Activated naive CD4-positive, alpha-beta T cell treated with anti-CD3 and anti-CD28 coated beads for 36 hours (primary cell): ENCODE results near the gene ADGRD1. TPM values are rescaled to one million over a fixed set of nuclear protein-coding genes. Genes with fewer than 3 reads are reported as not detected.
A peak's percentile ranks its signal among the peaks of the same experiment; 100 is the strongest.
"Not testable (repeated sequence)": the region's sequence is repeated elsewhere in the genome, so short reads cannot be mapped to it uniquely, and the experiment has no call there.

Experiments used
- CTCF ChIA-PET: fragments of 350-600 bp; sonication (Branson Sonifier 250); formaldehyde crosslinking; loops from one replicate; lab custom pipeline; 2021; ENCODE audit warnings: antibody characterized with exemption; lab: Charles Lee
- DNase-seq: peaks from one replicate; pipeline ENCODE4 v3.0.0-alpha.2; 2020
- H3K27ac Mint-ChIP-seq: one replicate; pipeline ENCODE4 v1.8.0; 2021; ENCODE audit warnings: mild to moderate bottlenecking, mixed read lengths
- H3K27me3 Mint-ChIP-seq: one replicate; pipeline ENCODE4 v1.8.0; 2021; ENCODE audit warnings: low read depth, mixed read lengths
- H3K36me3 Mint-ChIP-seq: one replicate; pipeline ENCODE4 v1.8.0; 2021; ENCODE audit warnings: low read depth, mixed read lengths
- H3K4me1 Mint-ChIP-seq: one replicate; pipeline ENCODE4 v1.8.0; 2021; ENCODE audit warnings: low read depth, mixed read lengths
- H3K4me3 Mint-ChIP-seq: one replicate; pipeline ENCODE4 v1.8.0; 2021; ENCODE audit warnings: mild to moderate bottlenecking, moderate library complexity, mixed read lengths
- H3K9me3 Mint-ChIP-seq: one replicate; pipeline ENCODE4 v1.8.0; 2021; ENCODE audit warnings: mixed read lengths
- intact Hi-C: fragments of 100-400 bp; cut with micrococcal nuclease; formaldehyde crosslinking; loops from one replicate; pipeline ENCODE4 v1.15.1; 2023
- total RNA-seq, 2 experiments: library from RNA; stranded (reverse); gene quantifications; one replicate each; pipeline ENCODE4 v1.2.3, GENCODE V29; 2021

The ADGRD1 gene
- total RNA-seq: not detected

DNA sequence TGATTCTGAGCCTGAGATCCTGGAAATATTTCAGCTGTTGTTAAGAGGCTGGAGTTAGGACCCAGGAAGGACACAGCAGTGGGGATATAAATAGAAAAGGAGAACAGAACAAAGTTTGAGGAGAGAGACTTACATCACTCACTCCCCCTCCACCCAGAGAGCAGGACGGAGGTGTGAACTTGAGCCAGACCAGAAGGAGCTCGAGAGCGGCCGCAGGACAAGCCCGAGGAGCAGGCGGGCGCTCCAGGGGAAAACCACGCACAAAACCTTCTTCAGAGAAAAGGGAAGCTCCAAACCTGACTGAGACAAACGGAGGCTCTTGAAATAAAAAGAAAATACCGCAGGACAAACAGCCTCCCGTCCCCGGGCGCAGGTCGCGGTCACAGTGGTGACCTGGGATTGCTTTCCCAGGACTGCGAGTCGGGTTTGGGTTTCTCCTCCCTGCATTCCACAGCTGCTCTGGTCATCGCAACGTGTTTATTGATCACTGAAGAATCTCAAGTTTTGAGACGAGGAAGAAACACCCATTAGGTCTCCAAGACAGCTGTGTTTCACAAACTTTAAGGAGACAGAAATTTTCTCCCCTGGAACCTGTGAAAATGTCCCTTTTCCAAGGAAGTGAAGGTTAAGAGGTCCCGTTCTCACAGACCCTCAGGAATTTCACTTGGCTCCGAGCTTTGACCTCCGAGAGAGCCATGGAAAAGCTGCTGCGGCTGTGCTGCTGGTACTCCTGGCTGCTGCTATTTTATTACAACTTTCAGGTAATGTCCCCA, at the start of gene ADGRD1:
Gene ADGRD1, plus strand, starts transcription at position 137 of the 773 bp plus-strand sequence. Its CDS starts 559 bp downstream, at position 696.
- H3K27ac Mint-ChIP-seq: no peak within 1 kb of the TSS
- intact Hi-C loops: no loop called here
- DNase-seq: no peak
- CTCF ChIA-PET: interaction anchor here (0.6 kb wide), 1 partner anchor 26 kb away, joined by 3 read pairs; no protein-coding TSS in a partner anchor
- H3K27me3 Mint-ChIP-seq: peaks cover 33% of the 10 kb centered on the region
- H3K4me3 Mint-ChIP-seq: no peak within 1 kb of the TSS
- no peaks in the 10 kb centered on the region for H3K36me3 Mint-ChIP-seq
- no peaks in the 10 kb centered on the region for H3K9me3 Mint-ChIP-seq
- peaks cover 3% of the 10 kb centered on the region for H3K4me1 Mint-ChIP-seq

DNA sequence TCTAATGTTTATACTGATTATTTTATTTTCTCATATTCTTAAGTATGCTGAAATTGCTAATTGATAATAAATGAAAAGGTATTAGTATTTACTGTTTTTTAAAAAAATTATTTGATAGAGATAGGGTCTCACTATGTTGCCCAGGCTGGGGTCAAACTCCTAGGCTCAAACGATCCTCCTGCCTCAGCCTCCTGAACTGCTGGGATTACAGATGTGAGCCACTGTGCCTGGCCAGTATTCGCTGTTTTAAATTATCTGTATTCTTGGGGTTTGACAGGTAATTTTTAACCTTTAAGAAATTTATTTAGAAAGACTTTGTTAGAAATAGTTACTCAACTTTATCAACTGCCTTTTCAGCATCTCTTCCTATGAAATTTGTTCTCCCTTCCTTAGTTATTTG, 49.6 kb upstream of the ADGRD1 start:
- no peaks in the 10 kb centered on the region for H3K9me3 Mint-ChIP-seq
- no peak overlapping the region for H3K4me3 Mint-ChIP-seq
- intact Hi-C loops: no loop called here
- no peaks in the 10 kb centered on the region for H3K36me3 Mint-ChIP-seq
- DNase-seq: no peak
- CTCF ChIA-PET: no interaction called here
- peaks cover 3% of the 10 kb centered on the region for H3K27me3 Mint-ChIP-seq
- H3K27ac Mint-ChIP-seq: no peak overlapping the region
- no peaks in the 10 kb centered on the region for H3K4me1 Mint-ChIP-seq

DNA sequence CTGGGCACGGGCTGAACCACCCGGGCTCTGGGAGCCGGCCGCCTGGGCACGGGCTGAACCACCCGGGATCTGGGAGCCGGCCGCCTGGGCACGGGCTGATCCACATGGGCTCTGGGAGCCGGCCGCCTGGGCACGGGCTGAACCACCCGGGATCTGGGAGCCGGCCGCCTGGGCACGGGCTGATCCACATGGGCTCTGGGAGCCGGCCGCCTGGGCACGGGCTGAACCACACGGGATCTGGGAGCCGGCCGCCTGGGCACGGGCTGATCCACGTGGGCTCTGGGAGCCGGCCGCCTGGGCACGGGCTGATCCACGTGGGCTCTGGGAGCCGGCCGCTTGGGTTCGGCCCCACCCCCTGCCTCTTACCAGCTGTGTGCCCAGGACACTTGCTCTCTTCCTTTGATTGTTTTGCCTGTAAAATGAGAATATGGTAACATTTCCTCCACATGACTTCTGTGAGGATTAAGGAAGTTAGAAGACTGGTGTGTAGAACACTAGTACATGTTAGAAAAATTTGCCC, 48.7 kb upstream of the ADGRD1 start:
- H3K4me1 Mint-ChIP-seq, H3K36me3 Mint-ChIP-seq, DNase-seq, intact Hi-C loops, H3K9me3 Mint-ChIP-seq, H3K27me3 Mint-ChIP-seq, H3K4me3 Mint-ChIP-seq, H3K27ac Mint-ChIP-seq: not testable (repeated sequence)
- CTCF ChIA-PET: interaction anchor here (0.6 kb wide), 1 partner anchor 13 kb away, joined by 3 read pairs; no protein-coding TSS in a partner anchor

DNA sequence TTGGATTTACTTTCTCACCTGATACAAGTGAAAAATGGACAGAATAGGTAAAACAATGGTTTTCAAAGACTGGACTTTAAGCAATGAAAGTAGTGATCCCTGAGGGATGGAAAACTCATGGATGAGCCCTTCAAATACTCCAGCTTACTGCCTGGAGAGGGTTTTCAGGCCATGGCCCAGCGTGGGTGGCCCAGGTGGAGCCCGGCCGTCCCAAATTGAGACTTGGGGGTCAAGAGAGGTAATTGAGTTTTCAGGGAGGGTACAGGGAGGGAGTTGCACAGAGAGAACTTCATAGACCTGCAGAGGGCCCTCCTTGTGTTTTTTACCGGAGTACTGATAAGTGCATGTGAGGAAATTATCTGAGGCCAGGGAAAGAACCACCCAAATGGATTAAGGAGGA, 44.6 kb upstream of the ADGRD1 start:
- no peak for DNase-seq
- CTCF ChIA-PET: no interaction called here
- Mint-ChIP-seq H3K27ac (no peak overlapping the region), H3K4me3 (no peak overlapping the region), H3K9me3 (peaks cover 16% of the 10 kb centered on the region), H3K4me1 (no peaks in the 10 kb centered on the region), H3K36me3 (peaks cover 4% of the 10 kb centered on the region), H3K27me3 (peaks cover 16% of the 10 kb centered on the region)
- intact Hi-C loops: no loop called here

DNA sequence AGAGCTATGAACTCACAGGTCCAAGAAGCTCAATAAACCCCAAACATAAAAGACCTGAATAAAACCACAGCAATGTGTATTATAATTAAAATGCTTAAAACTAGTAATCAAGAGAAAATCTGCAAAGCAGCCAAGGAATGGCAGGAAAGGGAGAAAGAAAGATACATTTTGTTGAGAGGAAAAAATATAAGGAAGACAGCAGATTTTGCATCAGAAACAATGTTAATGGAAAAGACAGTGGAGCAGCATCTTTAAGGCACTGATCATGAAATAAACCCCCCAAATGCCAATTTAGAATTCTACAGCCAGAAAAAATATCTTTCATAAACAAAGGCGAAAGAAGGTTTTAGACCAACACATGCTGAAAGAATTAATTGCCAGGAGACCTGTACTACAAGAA, 42.5 kb upstream of the ADGRD1 start:
- DNase-seq: no peak
- peaks cover 28% of the 10 kb centered on the region for H3K27me3 Mint-ChIP-seq
- CTCF ChIA-PET: no interaction called here
- peaks cover 16% of the 10 kb centered on the region for H3K9me3 Mint-ChIP-seq
- peaks cover 4% of the 10 kb centered on the region for H3K36me3 Mint-ChIP-seq
- no peak overlapping the region for H3K27ac Mint-ChIP-seq
- H3K4me3 Mint-ChIP-seq: no peak overlapping the region
- intact Hi-C loops: no loop called here
- no peaks in the 10 kb centered on the region for H3K4me1 Mint-ChIP-seq

DNA sequence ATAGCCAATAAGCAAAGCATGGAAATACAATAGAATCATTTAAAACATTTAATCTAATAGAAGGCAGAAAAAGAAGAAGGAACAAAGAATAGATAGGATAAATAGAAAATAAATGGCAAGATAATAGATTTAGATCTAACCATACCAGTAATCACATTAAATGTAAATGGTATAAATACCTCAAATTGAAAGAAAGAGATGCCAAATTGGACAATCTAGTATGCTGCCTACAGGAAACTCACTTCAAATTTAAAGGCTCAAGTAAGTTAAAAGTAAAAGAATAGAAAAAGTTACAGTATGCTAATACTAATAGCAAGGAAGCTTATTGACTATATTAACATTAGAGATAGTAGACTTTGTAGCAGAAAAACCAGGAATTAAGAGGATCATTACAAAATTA, 41.8 kb upstream of the ADGRD1 start:
- DNase-seq: no peak
- no peak overlapping the region for H3K4me3 Mint-ChIP-seq
- intact Hi-C loops: no loop called here
- H3K27ac Mint-ChIP-seq: no peak overlapping the region
- peaks cover 35% of the 10 kb centered on the region for H3K27me3 Mint-ChIP-seq
- no peaks in the 10 kb centered on the region for H3K4me1 Mint-ChIP-seq
- H3K36me3 Mint-ChIP-seq: peaks cover 4% of the 10 kb centered on the region
- CTCF ChIA-PET: no interaction called here
- H3K9me3 Mint-ChIP-seq: peaks cover 16% of the 10 kb centered on the region

DNA sequence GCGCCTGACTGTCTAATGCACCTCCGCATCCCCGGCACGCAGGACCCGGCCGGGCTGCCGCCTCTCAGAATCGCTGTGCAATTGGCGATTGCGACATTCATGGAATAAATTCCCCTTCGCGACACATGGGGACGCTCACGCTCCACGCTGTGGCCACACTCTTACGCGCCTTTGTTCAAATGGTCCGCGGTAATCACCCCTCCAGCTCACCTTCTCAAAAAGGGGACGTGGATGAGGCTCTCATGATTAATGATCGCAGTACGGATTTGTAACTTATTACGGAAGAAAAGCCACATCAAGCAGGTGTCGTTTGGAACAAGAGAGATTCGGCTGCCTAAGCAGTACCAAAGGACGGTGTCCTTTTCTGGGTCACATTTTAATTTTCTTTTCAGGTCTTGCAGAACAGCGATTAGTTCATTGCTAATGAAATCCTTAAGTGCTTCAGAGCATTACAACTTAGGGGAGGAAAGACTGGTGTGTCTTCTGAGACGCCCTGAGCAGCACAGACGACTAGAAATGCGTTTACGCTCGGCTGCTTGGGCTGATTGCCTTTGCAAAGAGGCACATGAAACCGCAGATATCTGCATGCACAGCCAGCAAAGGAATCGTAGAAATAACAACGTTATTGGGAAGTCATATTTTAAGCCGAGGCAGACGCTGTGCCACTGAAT, 37.3 kb upstream of the ADGRD1 start:
- CTCF ChIA-PET: interaction anchor here (0.6 kb wide), 1 partner anchor 189 kb away, joined by 3 read pairs; no protein-coding TSS in a partner anchor

DNA sequence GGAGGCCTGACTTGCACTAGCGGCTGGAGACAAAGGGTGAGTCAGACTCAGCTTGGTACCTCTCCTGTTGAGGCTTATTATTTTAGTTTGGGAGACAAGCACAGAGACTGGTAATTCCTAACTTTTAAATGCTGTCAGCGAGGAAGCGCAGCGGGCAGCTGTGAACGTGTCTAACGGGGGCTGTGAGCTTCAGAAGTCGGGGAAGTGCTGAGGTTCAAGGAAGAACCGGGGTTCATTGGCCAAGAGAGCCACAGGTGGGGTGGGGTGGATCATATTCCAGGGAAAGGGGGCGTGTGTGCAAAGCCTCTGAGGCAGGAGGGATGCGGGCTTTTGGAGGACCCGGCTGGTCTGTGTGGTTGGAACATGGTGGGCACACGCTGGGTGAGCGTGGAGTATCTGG, 36.1 kb upstream of the ADGRD1 start:
- no peaks in the 10 kb centered on the region for H3K4me1 Mint-ChIP-seq
- peaks cover 61% of the 10 kb centered on the region for H3K27me3 Mint-ChIP-seq
- H3K36me3 Mint-ChIP-seq: no peaks in the 10 kb centered on the region
- no peak overlapping the region for H3K4me3 Mint-ChIP-seq
- no peak overlapping the region for H3K27ac Mint-ChIP-seq
- H3K9me3 Mint-ChIP-seq: peaks cover 6% of the 10 kb centered on the region
- CTCF ChIA-PET: interaction anchor here (0.7 to 1.2 kb wide), 3 partner anchors 12 to 188 kb away, joined by 3 to 5 read pairs (median 3); no protein-coding TSS in a partner anchor
- no peak for DNase-seq
- intact Hi-C loops: no loop called here

More for the DNA sequence above, 37.3 kb upstream of the ADGRD1 start:
- Mint-ChIP-seq H3K27me3 (peaks cover 57% of the 10 kb centered on the region), H3K9me3 (peaks cover 13% of the 10 kb centered on the region), H3K4me1 (no peaks in the 10 kb centered on the region), H3K4me3 (no peak overlapping the region), H3K36me3 (no peaks in the 10 kb centered on the region), H3K27ac (no peak overlapping the region)
- DNase-seq: peak; percentile 48
- intact Hi-C loops: no loop called here

DNA sequence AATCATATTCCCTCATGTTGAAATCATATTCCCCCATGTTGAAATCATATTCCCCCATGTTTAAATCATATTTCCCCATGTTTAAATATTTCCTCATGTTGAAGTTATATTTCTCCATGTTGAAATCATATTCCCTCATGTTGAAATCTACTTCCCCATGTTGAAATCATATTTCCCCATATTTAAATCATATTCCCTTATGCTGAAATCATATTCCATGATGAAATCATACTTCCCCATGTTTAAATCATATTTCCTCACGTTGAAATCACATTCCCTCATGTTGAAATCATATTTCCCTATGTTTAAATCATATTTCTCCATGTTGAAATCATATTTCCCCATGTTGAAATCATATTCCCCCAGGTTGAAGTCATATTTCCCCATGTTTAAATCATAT, 34.6 kb upstream of the ADGRD1 start:
- DNase-seq: no peak
- Mint-ChIP-seq H3K4me3 (no peak overlapping the region), H3K36me3 (no peaks in the 10 kb centered on the region), H3K27me3 (peaks cover 58% of the 10 kb centered on the region), H3K4me1 (no peaks in the 10 kb centered on the region), H3K27ac (no peak overlapping the region), H3K9me3 (peaks cover 6% of the 10 kb centered on the region)
- intact Hi-C loops: no loop called here
- CTCF ChIA-PET: no interaction called here

DNA sequence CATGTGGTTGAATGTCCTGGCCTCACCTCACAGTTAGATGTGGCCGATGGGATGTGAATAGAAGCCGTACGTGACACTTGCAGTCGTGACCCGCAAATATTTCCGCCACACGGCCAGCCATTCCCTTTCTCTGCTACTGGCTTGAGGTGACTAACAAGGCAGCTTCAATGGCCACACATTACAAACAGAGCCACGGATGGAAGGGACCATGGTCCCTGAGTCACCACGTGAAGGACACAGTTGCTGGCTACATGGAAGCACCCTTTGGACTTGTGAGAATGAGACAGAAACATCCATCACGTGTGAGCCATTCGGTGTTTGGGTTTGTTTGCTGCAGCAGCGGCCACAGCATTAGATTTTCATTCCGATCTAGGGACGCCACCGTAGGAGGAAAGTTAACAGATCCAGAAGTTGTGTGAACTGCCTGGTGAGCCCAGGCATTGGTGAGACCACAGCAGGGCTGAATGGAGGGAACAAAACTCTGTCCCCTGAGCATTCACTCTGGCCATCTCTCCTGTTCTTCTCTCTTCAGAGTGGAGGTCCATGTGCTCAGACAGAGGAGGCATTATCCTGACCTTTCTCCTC, 33.5 kb upstream of the ADGRD1 start:
- H3K36me3 Mint-ChIP-seq: no peaks in the 10 kb centered on the region
- no peaks in the 10 kb centered on the region for H3K4me1 Mint-ChIP-seq

DNA sequence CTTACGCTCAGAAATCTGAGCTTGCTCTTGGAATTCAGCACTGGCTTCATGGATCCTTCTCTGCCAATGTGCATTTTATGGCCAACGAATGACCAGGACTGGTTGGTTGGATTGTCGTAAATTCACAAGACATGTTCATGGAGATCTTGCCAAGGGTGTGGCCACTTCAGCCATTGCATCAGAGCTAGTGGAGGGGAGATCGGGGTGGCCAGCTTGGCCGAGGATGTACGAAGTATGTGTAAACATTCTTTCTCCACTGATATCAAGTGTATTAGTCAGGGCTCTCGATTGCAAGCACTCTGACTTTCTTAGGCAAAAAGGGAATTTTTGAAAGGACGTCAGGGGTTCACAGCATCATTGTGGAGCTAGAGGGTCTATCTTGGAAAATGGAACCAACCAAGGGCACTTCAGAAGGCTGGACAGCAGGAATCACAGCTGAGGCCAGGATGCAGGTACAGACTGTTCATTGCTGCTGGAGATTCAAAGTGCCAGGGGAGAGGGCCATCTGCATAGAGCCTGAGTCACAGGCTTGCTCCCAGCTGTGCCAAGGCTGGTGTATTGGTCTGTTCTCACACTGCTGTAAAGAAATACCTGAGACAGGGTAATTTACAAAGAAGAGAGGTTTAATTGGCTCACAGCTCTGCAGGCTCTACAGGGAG, 32.9 kb upstream of the ADGRD1 start:
- Mint-ChIP-seq H3K27ac (no peak overlapping the region), H3K4me1 (no peaks in the 10 kb centered on the region), H3K9me3 (peaks cover 6% of the 10 kb centered on the region), H3K27me3 (peaks cover 53% of the 10 kb centered on the region), H3K36me3 (no peaks in the 10 kb centered on the region), H3K4me3 (no peak overlapping the region)
- no peak for DNase-seq
- intact Hi-C loops: no loop called here
- CTCF ChIA-PET: no interaction called here

More for the DNA sequence above, 33.5 kb upstream of the ADGRD1 start:
- Mint-ChIP-seq H3K4me3 (no peak overlapping the region), H3K27ac (no peak overlapping the region), H3K27me3 (peaks cover 53% of the 10 kb centered on the region), H3K9me3 (peaks cover 6% of the 10 kb centered on the region)
- CTCF ChIA-PET: no interaction called here
- intact Hi-C loops: no loop called here
- DNase-seq: no peak

DNA sequence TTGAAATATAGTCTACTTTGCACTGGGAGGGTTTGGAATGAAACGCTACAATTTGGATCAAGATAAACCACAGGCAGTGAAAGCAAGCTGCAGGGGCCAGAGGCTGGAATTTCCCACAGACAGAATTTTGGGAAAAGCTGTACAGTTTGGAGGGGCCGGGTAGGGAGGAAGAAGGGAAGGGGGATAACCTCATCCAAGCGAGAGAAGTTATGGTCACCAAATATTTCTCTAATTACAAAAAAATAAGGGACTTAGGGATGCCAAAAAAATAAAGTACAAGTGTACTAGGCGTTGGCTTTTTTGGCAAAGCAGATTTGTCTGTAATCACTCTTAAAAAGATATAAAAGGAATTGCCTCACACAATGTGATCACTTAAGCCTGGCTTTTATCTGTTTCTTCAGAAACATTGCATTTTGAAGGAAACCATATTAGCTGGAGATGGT, 31.2 kb upstream of the ADGRD1 start:
- CTCF ChIA-PET: no interaction called here
- no peak overlapping the region for H3K4me3 Mint-ChIP-seq
- H3K27me3 Mint-ChIP-seq: peaks cover 45% of the 10 kb centered on the region
- no peaks in the 10 kb centered on the region for H3K4me1 Mint-ChIP-seq
- intact Hi-C loops: no loop called here
- no peak overlapping the region for H3K27ac Mint-ChIP-seq
- H3K9me3 Mint-ChIP-seq: peaks cover 6% of the 10 kb centered on the region
- DNase-seq: no peak
- H3K36me3 Mint-ChIP-seq: no peaks in the 10 kb centered on the region
